HG02870 (cell line): Measurements from ENCODE around the gene PPP3R1.

Experiments used
- ATAC-seq: cut with Tn5 transposase; IDR thresholded peaks from one replicate; pipeline ENCODE4 v1.9.1; 2021; ENCODE audit warnings: mild to moderate bottlenecking, moderate library complexity; ENCODE audit not compliant: unreplicated experiment

The PPP3R1 gene

GRCh38 chr2:68236103-68236734 is 16.1 kb downstream of the PPP3R1 start:
- no peak for ATAC-seq

- no peak for ATAC-seq
Measured at GRCh38 chr2:68235090-68235489, 17.2 kb downstream of the PPP3R1 start.

GRCh38 chr2:68234405-68234804 is 17.9 kb downstream of the PPP3R1 start:
- no peak for ATAC-seq

- ATAC-seq = no peak
Measured at GRCh38 chr2:68231061-68231372, 21.3 kb downstream of the PPP3R1 start.

- no peak for ATAC-seq
Measured at GRCh38 chr2:68230241-68231060, 21.9 kb downstream of the PPP3R1 start.

- ATAC-seq = no peak
Measured at GRCh38 chr2:68226794-68227193, 25.5 kb downstream of the PPP3R1 start.

- peak; percentile 70 for ATAC-seq
Measured at GRCh38 chr2:68225119-68225632, 27.2 kb downstream of the PPP3R1 start.

- no peak for ATAC-seq
Measured at GRCh38 chr2:68223419-68223818, 28.9 kb downstream of the PPP3R1 start.

- ATAC-seq = no peak
Measured at GRCh38 chr2:68222287-68222686, 30.0 kb downstream of the PPP3R1 start.

- ATAC-seq = no peak
Measured at GRCh38 chr2:68218343-68218901, 33.9 kb downstream of the PPP3R1 start.

- no peak for ATAC-seq
Measured at GRCh38 chr2:68217729-68218128, 34.6 kb downstream of the PPP3R1 start.

GRCh38 chr2:68216454-68217310 is 35.6 kb downstream of the PPP3R1 start:
- ATAC-seq = peak; percentile 53

GRCh38 chr2:68214381-68214780 is 38.0 kb downstream of the PPP3R1 start:
- peak; percentile 78 for ATAC-seq

- no peak for ATAC-seq
Measured at GRCh38 chr2:68206793-68207192, 45.5 kb downstream of the PPP3R1 start.

GRCh38 chr2:68203587-68203986 is 48.7 kb downstream of the PPP3R1 start:
- peak; percentile 97 for ATAC-seq

GRCh38 chr2:68200157-68200787 is 52.1 kb downstream of the PPP3R1 start:
- ATAC-seq = no peak

- no peak for ATAC-seq
Measured at GRCh38 chr2:68196120-68196716, 56.1 kb downstream of the PPP3R1 start.

- ATAC-seq = no peak
Measured at GRCh38 chr2:68195096-68195495, 57.2 kb downstream of the PPP3R1 start.

- no peak for ATAC-seq
Measured at GRCh38 chr2:68193787-68194372, 58.5 kb downstream of the PPP3R1 start.

- no peak for ATAC-seq
Measured at GRCh38 chr2:68193144-68193543, 59.2 kb downstream of the PPP3R1 start.
